ENCODE measurements around the gene ESD.
"Not testable (repeated sequence)": the region's sequence is repeated elsewhere in the genome, so short reads cannot be mapped to it uniquely, and the experiment has no call there.

ESD gene

GRCh38 chr13:46810440-46810839 lies 13.5 kb upstream of the ESD start:
- no peaks in the 10 kb centered on the region for H4K20me1 ChIP-seq (ENCODE audit: low read depth, low read length)
- H3K79me2 ChIP-seq (ENCODE audit: insufficient read depth, low read length): no peaks in the 10 kb centered on the region
- no peak overlapping the region for H3K27ac ChIP-seq (ENCODE audit: low read depth, low read length)
- no peak overlapping the region for H3K4me3 ChIP-seq (ENCODE audit: insufficient read depth, low read length, poor library complexity, severe bottlenecking)
- no peak overlapping the region for H3K9ac ChIP-seq (ENCODE audit: low read length)
- H2AFZ ChIP-seq (ENCODE audit: low read depth, low read length, severe bottlenecking): no peak overlapping the region
- H3K9me2 ChIP-seq (replicated peaks; ENCODE audit: insufficient read depth, low read length): no peaks in the 10 kb centered on the region
- no peaks in the 10 kb centered on the region for H3K36me3 ChIP-seq (ENCODE audit: low read length)
- no peaks in the 10 kb centered on the region for H3K27me3 ChIP-seq (ENCODE audit: low read length)
- no peak for TF ChIP-seq EZH2phosphoT487 (conservative IDR thresholded peaks at IDR 0.05; ENCODE audit: low read length)
- TF ChIP-seq CTCF (IDR thresholded peaks at IDR 0.05; ENCODE audit: insufficient read depth, low read length, poor library complexity, severe bottlenecking): no peak
- no peaks in the 10 kb centered on the region for H3F3A ChIP-seq (ENCODE audit: insufficient read depth)
- H3K4me2 ChIP-seq (ENCODE audit: low read depth, low read length, poor library complexity, severe bottlenecking): no peak overlapping the region
- H3K9me3 ChIP-seq (ENCODE audit: insufficient read depth, low read length): peaks cover 14% of the 10 kb centered on the region; the same call in 1 of the 2 replicates

GRCh38 chr13:46804921-46805320 lies 8.0 kb upstream of the ESD start:
- H3K27ac ChIP-seq (ENCODE audit: low read depth, low read length); H3K4me2 ChIP-seq (ENCODE audit: low read depth, low read length, poor library complexity, severe bottlenecking); H3K36me3 ChIP-seq (ENCODE audit: low read length); H3K4me3 ChIP-seq (ENCODE audit: insufficient read depth, low read length, poor library complexity, severe bottlenecking); H3K79me2 ChIP-seq (ENCODE audit: insufficient read depth, low read length); H3K9ac ChIP-seq (ENCODE audit: low read length); H3K9me2 ChIP-seq (replicated peaks; ENCODE audit: insufficient read depth, low read length); H3F3A ChIP-seq (ENCODE audit: insufficient read depth); H3K9me3 ChIP-seq (ENCODE audit: insufficient read depth, low read length); H4K20me1 ChIP-seq (ENCODE audit: low read depth, low read length); H3K27me3 ChIP-seq (ENCODE audit: low read length); H2AFZ ChIP-seq (ENCODE audit: low read depth, low read length, severe bottlenecking): not testable (repeated sequence)

DNA sequence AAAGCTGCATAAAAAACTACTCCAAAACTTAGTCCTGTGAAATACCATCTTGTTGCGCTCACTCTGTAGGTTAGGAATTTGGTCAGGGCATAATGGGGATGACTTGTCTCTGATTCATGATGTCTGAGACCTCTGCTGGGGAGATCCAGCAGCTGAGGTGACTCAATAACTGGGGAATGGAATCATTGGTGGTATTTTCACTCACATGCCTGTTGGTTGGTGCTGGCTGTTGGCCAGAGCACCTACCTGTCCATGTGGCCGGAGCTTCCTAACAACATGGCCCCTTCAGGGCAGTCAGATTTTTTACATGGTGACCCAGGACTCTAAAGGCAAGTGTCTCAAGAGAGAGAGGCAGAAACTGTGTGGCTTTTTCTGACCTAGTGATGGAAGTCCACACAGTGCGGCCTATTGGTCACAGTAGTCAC lies 7.4 kb upstream of the ESD start:
- Histone ChIP-seq H3K9ac (ENCODE audit: low read length) (no peak overlapping the region), H3K27me3 (ENCODE audit: low read length) (no peaks in the 10 kb centered on the region), H3K9me2 (replicated peaks; ENCODE audit: insufficient read depth, low read length) (no peaks in the 10 kb centered on the region), H4K20me1 (ENCODE audit: low read depth, low read length) (no peaks in the 10 kb centered on the region), H2AFZ (ENCODE audit: low read depth, low read length, severe bottlenecking) (no peak overlapping the region), H3K36me3 (ENCODE audit: low read length) (no peaks in the 10 kb centered on the region), H3K27ac (ENCODE audit: low read depth, low read length) (no peak overlapping the region), H3K4me3 (ENCODE audit: insufficient read depth, low read length, poor library complexity, severe bottlenecking) (no peak overlapping the region), H3K9me3 (ENCODE audit: insufficient read depth, low read length) (no peaks in the 10 kb centered on the region), H3F3A (ENCODE audit: insufficient read depth) (no peaks in the 10 kb centered on the region), H3K4me2 (ENCODE audit: low read depth, low read length, poor library complexity, severe bottlenecking) (no peak overlapping the region), H3K79me2 (ENCODE audit: insufficient read depth, low read length) (no peaks in the 10 kb centered on the region)
- TF ChIP-seq CTCF (IDR thresholded peaks at IDR 0.05; ENCODE audit: insufficient read depth, low read length, poor library complexity, severe bottlenecking) (no peak), EZH2phosphoT487 (conservative IDR thresholded peaks at IDR 0.05; ENCODE audit: low read length) (no peak)

- Histone ChIP-seq H3K27me3 (ENCODE audit: low read length) (no peaks in the 10 kb centered on the region), H3K79me2 (ENCODE audit: insufficient read depth, low read length) (no peaks in the 10 kb centered on the region), H2AFZ (ENCODE audit: low read depth, low read length, severe bottlenecking) (no peak overlapping the region), H3K27ac (ENCODE audit: low read depth, low read length) (no peak overlapping the region), H3K4me2 (ENCODE audit: low read depth, low read length, poor library complexity, severe bottlenecking) (no peak overlapping the region), H3K9ac (ENCODE audit: low read length) (no peak overlapping the region), H4K20me1 (ENCODE audit: low read depth, low read length) (no peaks in the 10 kb centered on the region), H3K4me3 (ENCODE audit: insufficient read depth, low read length, poor library complexity, severe bottlenecking) (no peak overlapping the region), H3F3A (ENCODE audit: insufficient read depth) (no peaks in the 10 kb centered on the region), H3K9me2 (replicated peaks; ENCODE audit: insufficient read depth, low read length) (no peaks in the 10 kb centered on the region), H3K36me3 (ENCODE audit: low read length) (no peaks in the 10 kb centered on the region), H3K9me3 (ENCODE audit: insufficient read depth, low read length) (no peaks in the 10 kb centered on the region)
- TF ChIP-seq EZH2phosphoT487 (conservative IDR thresholded peaks at IDR 0.05; ENCODE audit: low read length): no peak
- TF ChIP-seq CTCF (IDR thresholded peaks at IDR 0.05; ENCODE audit: insufficient read depth, low read length, poor library complexity, severe bottlenecking): no peak
Measured at GRCh38 chr13:46803586-46803985, 6.6 kb upstream of the ESD start.

Measured in SU-DHL-6 (cell line).